SU-DHL-6 (cell line): ENCODE data around the gene IDH3G.

Experiments used
- H2AFZ ChIP-seq: fragments of 200-600 bp; sonication (generic); 2 replicates; pipeline ENCODE4 v1.6.1; 2014; ENCODE audit warnings: low read depth, mild to moderate bottlenecking, moderate library complexity, mixed read lengths, antibody characterized with exemption, low read length; ENCODE audit not compliant: severe bottlenecking
- H3F3A ChIP-seq: fragments of 200-600 bp; shearing (Covaris generic); 2 replicates; pipeline ENCODE4 v1.6.0; 2016; ENCODE audit warnings: antibody characterized with exemption, mild to moderate bottlenecking; ENCODE audit not compliant: insufficient read depth
- H3K27ac ChIP-seq: fragments of 200-600 bp; sonication (generic); 2 replicates; pipeline ENCODE4 v1.5.1; 2016; ENCODE audit warnings: low read depth, mild to moderate bottlenecking, low read length, moderate library complexity, mixed read lengths
- H3K27me3 ChIP-seq: fragments of 200-600 bp; sonication (generic), shearing (Covaris generic); 2 replicates; pipeline ENCODE4 v1.6.0; 2014; ENCODE audit warnings: mild to moderate bottlenecking, low read length
- H3K36me3 ChIP-seq: fragments of 200-600 bp; sonication (generic); 2 replicates; pipeline ENCODE4 v1.6.1; 2014; ENCODE audit warnings: mild to moderate bottlenecking, low read length, mixed read lengths
- H3K4me2 ChIP-seq: fragments of 300-600, 200-600 bp; shearing (Covaris generic), sonication (generic); 2 replicates; pipeline ENCODE4 v1.6.0; 2014; ENCODE audit warnings: low read length, low read depth, mild to moderate bottlenecking; ENCODE audit not compliant: poor library complexity, severe bottlenecking
- H3K4me3 ChIP-seq: fragments of 200-600 bp; sonication (generic); 2 replicates; pipeline ENCODE4 v1.5.1; 2014; ENCODE audit warnings: antibody characterized with exemption, low read length, mild to moderate bottlenecking, mixed read lengths; ENCODE audit not compliant: insufficient read depth, poor library complexity, severe bottlenecking
- H3K79me2 ChIP-seq: fragments of 200-600 bp; sonication (generic); 2 replicates; pipeline ENCODE4 v1.6.1; 2014; ENCODE audit warnings: mild to moderate bottlenecking, low read length, moderate library complexity; ENCODE audit not compliant: insufficient read depth
- H3K9ac ChIP-seq: fragments of 200-600 bp; sonication (generic); 2 replicates; pipeline ENCODE4 v1.7.0; 2014; ENCODE audit warnings: mild to moderate bottlenecking, low read length
- H3K9me2 ChIP-seq: fragments of 200-600 bp; sonication (generic); replicated peaks from 2 replicates; pipeline ENCODE4 v1.6.1; 2014; ENCODE audit warnings: low read length; ENCODE audit not compliant: insufficient read depth
- H3K9me3 ChIP-seq: fragments of 200-600 bp; sonication (generic); 2 replicates; pipeline ENCODE4 v1.6.1; 2014; ENCODE audit warnings: low read length, mixed read lengths; ENCODE audit not compliant: insufficient read depth
- H4K20me1 ChIP-seq: fragments of 200-600 bp; sonication (generic); 2 replicates; pipeline ENCODE4 v1.6.1; 2014; ENCODE audit warnings: low read depth, mild to moderate bottlenecking, antibody characterized with exemption, low read length, moderate library complexity, mixed read lengths
- EZH2phosphoT487 ChIP-seq: fragments of 200-600 bp; sonication (generic), shearing (Covaris generic); conservative IDR thresholded peaks from 2 replicates; pipeline ENCODE4 v1.6.1; 2018; ENCODE audit warnings: mild to moderate bottlenecking, antibody characterized with exemption, low read length, moderate library complexity, mixed read lengths
- TF ChIP-seq, protein P1 (sequence below): fragments of 200-600 bp; sonication (generic); IDR thresholded peaks from one replicate; pipeline ENCODE4 v1.5.1; 2017; ENCODE audit warnings: antibody characterized with exemption, mild to moderate bottlenecking, low read length, moderate library complexity; ENCODE audit not compliant: insufficient read depth, poor library complexity, severe bottlenecking

The IDH3G gene

DNA sequence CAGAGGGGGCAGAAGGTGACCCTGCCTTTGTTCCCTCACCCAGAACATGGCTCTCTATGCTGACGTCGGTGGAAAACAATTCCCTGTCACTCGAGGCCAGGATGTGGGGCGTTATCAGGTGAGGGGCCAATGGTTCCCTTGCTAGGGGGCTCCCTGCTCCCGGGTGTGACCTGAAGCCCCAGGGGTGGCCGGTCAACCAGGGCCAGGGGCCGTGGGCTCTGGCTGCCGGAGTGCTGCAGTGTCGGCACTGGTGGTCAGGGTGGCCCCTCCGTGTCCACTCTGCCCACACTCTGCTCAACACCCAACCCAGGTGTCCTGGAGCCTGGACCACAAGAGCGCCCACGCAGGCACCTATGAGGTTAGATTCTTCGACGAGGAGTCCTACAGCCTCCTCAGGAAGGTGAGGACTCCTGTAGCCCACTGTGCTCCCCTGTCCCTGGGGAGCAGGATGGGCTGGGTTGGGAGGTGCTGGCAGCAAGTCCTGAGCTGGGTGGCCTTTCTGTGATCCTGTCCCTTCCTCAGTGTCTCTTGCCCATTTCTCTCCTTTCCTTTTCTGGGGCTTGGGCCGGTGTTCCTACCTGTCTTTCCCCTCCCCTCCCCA is 3.3 kb upstream of the IDH3G start:
- H3K27me3 ChIP-seq = no peaks in the 10 kb centered on the region
- no peaks in the 10 kb centered on the region for H3F3A ChIP-seq

DNA sequence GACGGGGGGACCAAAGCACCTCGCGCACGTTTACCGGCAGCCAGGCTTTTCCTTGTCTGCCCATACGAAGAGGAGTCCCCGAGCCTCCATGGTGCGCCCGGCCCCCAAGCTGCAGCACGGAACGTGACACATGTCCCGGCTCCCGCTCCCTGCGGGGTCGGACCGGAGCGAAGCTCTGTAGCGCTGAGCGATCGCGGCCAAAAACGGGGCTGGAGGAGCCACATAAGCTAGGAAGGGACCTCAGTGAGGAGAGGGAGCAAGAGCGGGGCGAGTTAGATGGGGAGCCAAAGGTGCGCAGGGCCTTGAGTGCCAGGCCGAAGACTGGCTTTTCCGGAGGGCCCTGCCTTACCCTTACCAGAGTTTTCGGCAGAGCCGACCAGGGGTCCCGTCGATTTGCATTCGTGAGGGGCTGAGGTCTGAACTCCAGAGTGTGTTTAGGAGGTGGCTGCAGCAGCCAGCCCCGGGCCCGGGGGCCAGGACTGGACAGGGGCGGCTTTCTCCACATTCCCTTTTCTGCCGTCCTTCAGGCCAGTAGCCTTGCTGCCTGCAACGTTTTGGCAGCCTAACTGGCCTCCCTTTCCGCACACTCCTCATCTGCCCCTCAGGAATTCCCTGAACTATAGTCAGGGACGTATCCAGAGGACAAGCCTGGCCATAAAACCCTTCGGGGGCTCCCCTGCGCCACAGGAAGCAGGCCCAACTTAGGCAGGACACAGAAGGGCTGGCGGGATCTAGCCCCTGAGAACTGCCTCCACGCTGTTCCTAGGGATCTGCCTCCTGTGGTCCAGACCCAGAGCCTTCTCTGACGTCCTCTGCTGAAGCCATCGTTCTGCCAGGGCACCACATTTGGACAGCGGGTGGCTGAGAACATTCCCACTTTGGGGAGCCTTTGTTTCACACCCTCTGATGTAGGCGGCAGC is 982 bp upstream of the IDH3G start:
- Histone ChIP-seq H3K27me3 (no peaks in the 10 kb centered on the region), H3K9me2 (no peaks in the 10 kb centered on the region), H4K20me1 (no peaks in the 10 kb centered on the region), H3K4me3 (peak overlapping the region; percentile 78), H3K36me3 (no peaks in the 10 kb centered on the region), H3K9me3 (no peaks in the 10 kb centered on the region), H2AFZ (peak overlapping the region; percentile 23), H3K4me2 (peak overlapping the region; percentile 84), H3F3A (no peaks in the 10 kb centered on the region), H3K9ac (peak overlapping the region; percentile 92), H3K27ac (peak overlapping the region; percentile 36), H3K79me2 (peaks cover 34% of the 10 kb centered on the region)
- no peak for TF ChIP-seq EZH2phosphoT487
- TF ChIP-seq, protein P1, sequence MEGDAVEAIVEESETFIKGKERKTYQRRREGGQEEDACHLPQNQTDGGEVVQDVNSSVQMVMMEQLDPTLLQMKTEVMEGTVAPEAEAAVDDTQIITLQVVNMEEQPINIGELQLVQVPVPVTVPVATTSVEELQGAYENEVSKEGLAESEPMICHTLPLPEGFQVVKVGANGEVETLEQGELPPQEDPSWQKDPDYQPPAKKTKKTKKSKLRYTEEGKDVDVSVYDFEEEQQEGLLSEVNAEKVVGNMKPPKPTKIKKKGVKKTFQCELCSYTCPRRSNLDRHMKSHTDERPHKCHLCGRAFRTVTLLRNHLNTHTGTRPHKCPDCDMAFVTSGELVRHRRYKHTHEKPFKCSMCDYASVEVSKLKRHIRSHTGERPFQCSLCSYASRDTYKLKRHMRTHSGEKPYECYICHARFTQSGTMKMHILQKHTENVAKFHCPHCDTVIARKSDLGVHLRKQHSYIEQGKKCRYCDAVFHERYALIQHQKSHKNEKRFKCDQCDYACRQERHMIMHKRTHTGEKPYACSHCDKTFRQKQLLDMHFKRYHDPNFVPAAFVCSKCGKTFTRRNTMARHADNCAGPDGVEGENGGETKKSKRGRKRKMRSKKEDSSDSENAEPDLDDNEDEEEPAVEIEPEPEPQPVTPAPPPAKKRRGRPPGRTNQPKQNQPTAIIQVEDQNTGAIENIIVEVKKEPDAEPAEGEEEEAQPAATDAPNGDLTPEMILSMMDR = no peak

More for the DNA sequence above, 3.3 kb upstream of the IDH3G start:
- peaks cover 26% of the 10 kb centered on the region for H3K79me2 ChIP-seq
- H3K9me2 ChIP-seq = no peaks in the 10 kb centered on the region
- no peaks in the 10 kb centered on the region for H4K20me1 ChIP-seq
- TF ChIP-seq EZH2phosphoT487 = no peak
- TF ChIP-seq, protein P1 = no peak
- H3K36me3 ChIP-seq = no peaks in the 10 kb centered on the region
- no peak overlapping the region for H3K4me2 ChIP-seq
- no peaks in the 10 kb centered on the region for H3K9me3 ChIP-seq
- no peak overlapping the region for H3K27ac ChIP-seq
- H2AFZ ChIP-seq = no peak overlapping the region
- H3K9ac ChIP-seq = no peak overlapping the region
- H3K4me3 ChIP-seq = no peak overlapping the region

DNA sequence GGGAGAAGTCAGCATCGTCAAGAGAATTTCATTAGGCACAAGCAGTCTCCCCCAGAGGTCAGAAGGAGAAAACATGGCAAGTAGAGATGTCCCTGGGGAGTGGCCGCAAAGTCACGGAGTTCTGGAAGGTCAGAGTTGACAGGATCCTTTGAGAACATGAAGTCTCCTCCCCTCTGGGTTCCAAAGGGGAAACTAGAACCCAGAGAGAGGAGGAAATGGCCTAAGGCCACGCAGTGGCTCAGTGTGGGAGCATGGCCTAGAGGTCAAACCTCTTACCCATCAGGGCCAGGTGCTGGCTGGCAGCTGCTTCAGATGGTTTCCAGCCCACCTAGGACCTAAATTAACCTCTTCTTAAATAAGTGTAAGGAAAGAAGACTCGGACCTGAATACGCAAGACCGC is 884 bp downstream of the IDH3G start:
- Histone ChIP-seq H3K27me3 (no peaks in the 10 kb centered on the region), H3K36me3 (no peaks in the 10 kb centered on the region), H3K4me3 (peak overlapping the region; percentile 76), H3K79me2 (peaks cover 34% of the 10 kb centered on the region), H2AFZ (peak overlapping the region; percentile 31), H3K9me3 (no peaks in the 10 kb centered on the region), H3K9ac (peak overlapping the region; percentile 92), H3K27ac (peak overlapping the region; percentile 79), H3K4me2 (peak overlapping the region; percentile 91), H4K20me1 (no peaks in the 10 kb centered on the region), H3K9me2 (no peaks in the 10 kb centered on the region), H3F3A (no peaks in the 10 kb centered on the region)
- TF ChIP-seq, protein P1 = no peak
- no peak for TF ChIP-seq EZH2phosphoT487
